ENCODE results near the gene SMG6.

The SMG6 gene

GRCh38 chr17:2086306-2086705, 217.3 kb downstream of the SMG6 start:
- peak; percentile 37 for DNase-seq (ENCODE audit: low spot score)
- TF ChIP-seq CTCF (IDR thresholded peaks at IDR 0.05; ENCODE audit: extremely low read depth, missing control alignments): no peak

- DNase-seq (ENCODE audit: low spot score): no peak
- TF ChIP-seq CTCF (IDR thresholded peaks at IDR 0.05; ENCODE audit: extremely low read depth, missing control alignments): no peak
Observed at GRCh38 chr17:2085648-2085949, 218.0 kb downstream of the SMG6 start.

- TF ChIP-seq CTCF (IDR thresholded peaks at IDR 0.05; ENCODE audit: extremely low read depth, missing control alignments): no peak
- no peak for DNase-seq (ENCODE audit: low spot score)
Observed at GRCh38 chr17:2084766-2085647, 218.6 kb downstream of the SMG6 start.

GRCh38 chr17:2084036-2084765, 219.4 kb downstream of the SMG6 start:
- DNase-seq (ENCODE audit: low spot score): no peak
- no peak for TF ChIP-seq CTCF (IDR thresholded peaks at IDR 0.05; ENCODE audit: extremely low read depth, missing control alignments)

GRCh38 chr17:2083613-2084035, 220.0 kb downstream of the SMG6 start:
- TF ChIP-seq CTCF (IDR thresholded peaks at IDR 0.05; ENCODE audit: extremely low read depth, missing control alignments): no peak
- peak; percentile 75 for DNase-seq (ENCODE audit: low spot score)

- no peak for TF ChIP-seq CTCF (IDR thresholded peaks at IDR 0.05; ENCODE audit: extremely low read depth, missing control alignments)
- DNase-seq (ENCODE audit: low spot score): no peak
Observed at GRCh38 chr17:2082003-2082781, 221.4 kb downstream of the SMG6 start.

Data from GM20000 (cell line).